Calu3 (cell line): Measurements from ENCODE around the gene CAPSL. TPM values are rescaled to one million over a fixed set of nuclear protein-coding genes. Genes with fewer than 3 reads are reported as not detected.
"Not testable (repeated sequence)": the region's sequence is repeated elsewhere in the genome, so short reads cannot be mapped to it uniquely, and the experiment has no call there.

Experiments used
- BruUV-seq: library from RNA; stranded (reverse); fragments of 400-500 nt; replicated peaks from 2 replicates; lab custom pipeline; 2021; lab: Mats Ljungman, UMichigan
- CTCF ChIA-PET: fragments of 300-600 bp; sonication (Branson Sonifier 250); formaldehyde crosslinking; loops from one replicate; lab custom pipeline; 2022; ENCODE audit warnings: antibody characterized with exemption; lab: Charles Lee
- DNase-seq: peaks from one replicate; pipeline ENCODE4 v3.0.0; 2022
- H3K27ac Mint-ChIP-seq: one replicate; pipeline ENCODE4 v1.8.0; 2022; ENCODE audit warnings: mixed read lengths; ENCODE audit not compliant: unreplicated experiment
- H3K27me3 Mint-ChIP-seq: one replicate; pipeline ENCODE4 v1.8.0; 2022; ENCODE audit warnings: mixed read lengths; ENCODE audit not compliant: unreplicated experiment
- H3K36me3 Mint-ChIP-seq: one replicate; pipeline ENCODE4 v1.8.0; 2022; ENCODE audit warnings: mild to moderate bottlenecking, moderate library complexity, mixed read lengths; ENCODE audit not compliant: insufficient read depth, unreplicated experiment
- H3K4me1 Mint-ChIP-seq: one replicate; pipeline ENCODE4 v1.8.0; 2022; ENCODE audit warnings: mild to moderate bottlenecking, low read depth, mixed read lengths; ENCODE audit not compliant: unreplicated experiment
- H3K4me3 Mint-ChIP-seq: one replicate; pipeline ENCODE4 v1.8.0; 2022; ENCODE audit warnings: mild to moderate bottlenecking, low read depth, moderate library complexity, mixed read lengths; ENCODE audit not compliant: unreplicated experiment
- H3K9me3 Mint-ChIP-seq: one replicate; pipeline ENCODE4 v1.8.0; 2022; ENCODE audit warnings: low read depth, mixed read lengths; ENCODE audit not compliant: unreplicated experiment
- intact Hi-C: fragments of 100-400 bp; cut with micrococcal nuclease; formaldehyde crosslinking; loops from one replicate; pipeline ENCODE4 v1.10.0; 2022; ENCODE audit not compliant: unreplicated experiment
- total RNA-seq: library from RNA; stranded (reverse); gene quantifications from 2 replicates; pipeline ENCODE4 v1.2.3, GENCODE V29; 2022
- TF ChIP-seq, protein P1 (sequence below): fragments of 200-600 bp; IDR thresholded peaks from one replicate; pipeline ENCODE4 v1.8.0; 2022; ENCODE audit warnings: antibody characterized with exemption; ENCODE audit not compliant: unreplicated experiment

The CAPSL gene
- total RNA-seq, 1 experiment from 2014 or later, result not detected

DNA sequence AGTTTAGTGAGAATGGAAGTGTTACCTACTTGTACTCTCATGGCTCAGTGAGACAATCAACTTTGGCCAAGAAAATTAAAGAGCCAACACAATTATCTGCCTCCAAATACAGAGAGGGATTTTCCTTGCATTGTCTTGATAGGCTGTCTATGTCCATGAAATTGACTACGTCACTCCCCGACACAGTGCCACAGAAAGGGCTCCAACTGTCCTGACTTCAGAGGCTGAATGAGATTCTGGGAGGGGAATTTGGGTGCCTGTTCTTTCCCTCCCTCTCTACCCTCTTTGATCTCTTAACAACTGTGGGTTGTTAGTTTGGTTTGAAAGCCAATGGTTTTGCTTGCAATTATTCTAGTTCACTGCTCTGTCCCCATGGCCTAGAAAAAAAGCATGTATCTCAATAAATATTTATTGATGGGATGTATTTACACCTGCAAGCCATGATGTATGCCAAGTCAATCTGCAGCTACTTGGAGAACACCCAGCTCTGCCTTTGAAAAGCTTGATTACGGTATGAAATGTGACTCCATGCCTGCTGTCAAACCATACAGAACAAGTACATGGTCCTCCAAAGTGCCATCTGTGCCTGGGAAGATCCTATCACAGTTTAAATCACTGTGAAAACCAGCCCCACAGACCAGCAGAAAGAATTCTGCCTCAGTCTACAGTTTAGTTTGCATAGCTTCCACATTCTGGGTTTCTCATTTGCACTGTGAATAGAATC lies 37.3 kb downstream of the CAPSL start:
- Mint-ChIP-seq H3K4me1 (no peaks in the 10 kb centered on the region), H3K27ac (no peak overlapping the region), H3K27me3 (no peaks in the 10 kb centered on the region), H3K36me3 (no peaks in the 10 kb centered on the region), H3K4me3 (no peak overlapping the region), H3K9me3 (peaks cover 2% of the 10 kb centered on the region)
- intact Hi-C loops, result no loop called here
- TF ChIP-seq, protein P1, sequence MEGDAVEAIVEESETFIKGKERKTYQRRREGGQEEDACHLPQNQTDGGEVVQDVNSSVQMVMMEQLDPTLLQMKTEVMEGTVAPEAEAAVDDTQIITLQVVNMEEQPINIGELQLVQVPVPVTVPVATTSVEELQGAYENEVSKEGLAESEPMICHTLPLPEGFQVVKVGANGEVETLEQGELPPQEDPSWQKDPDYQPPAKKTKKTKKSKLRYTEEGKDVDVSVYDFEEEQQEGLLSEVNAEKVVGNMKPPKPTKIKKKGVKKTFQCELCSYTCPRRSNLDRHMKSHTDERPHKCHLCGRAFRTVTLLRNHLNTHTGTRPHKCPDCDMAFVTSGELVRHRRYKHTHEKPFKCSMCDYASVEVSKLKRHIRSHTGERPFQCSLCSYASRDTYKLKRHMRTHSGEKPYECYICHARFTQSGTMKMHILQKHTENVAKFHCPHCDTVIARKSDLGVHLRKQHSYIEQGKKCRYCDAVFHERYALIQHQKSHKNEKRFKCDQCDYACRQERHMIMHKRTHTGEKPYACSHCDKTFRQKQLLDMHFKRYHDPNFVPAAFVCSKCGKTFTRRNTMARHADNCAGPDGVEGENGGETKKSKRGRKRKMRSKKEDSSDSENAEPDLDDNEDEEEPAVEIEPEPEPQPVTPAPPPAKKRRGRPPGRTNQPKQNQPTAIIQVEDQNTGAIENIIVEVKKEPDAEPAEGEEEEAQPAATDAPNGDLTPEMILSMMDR, result no peak
- CTCF ChIA-PET, result no interaction called here
- DNase-seq, result no peak
- no TSS peak for BruUV-seq

DNA sequence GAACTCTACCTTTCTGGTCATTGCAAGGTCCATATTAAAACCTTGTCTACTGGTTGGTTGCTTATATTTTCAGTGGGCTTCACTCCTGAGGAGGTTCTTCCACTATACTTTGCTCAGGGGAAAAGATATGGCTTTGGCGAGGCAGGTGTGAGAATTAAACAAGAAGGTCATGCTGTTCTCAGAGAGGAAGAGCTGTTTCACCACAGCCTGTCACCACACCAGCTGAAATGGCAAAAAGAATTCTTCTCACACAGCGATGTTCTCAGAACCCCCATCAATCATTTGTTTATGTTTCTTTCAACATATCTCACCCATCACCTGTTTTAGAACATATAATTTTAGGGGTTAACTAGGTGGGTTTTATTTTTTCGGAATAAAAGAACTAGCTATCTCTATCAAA lies 38.6 kb downstream of the CAPSL start:
- CTCF ChIA-PET, result no interaction called here
- no peak for DNase-seq
- Mint-ChIP-seq H3K4me1 (no peaks in the 10 kb centered on the region), H3K27ac (no peak overlapping the region), H3K36me3 (no peaks in the 10 kb centered on the region), H3K27me3 (no peaks in the 10 kb centered on the region), H3K9me3 (peaks cover 2% of the 10 kb centered on the region), H3K4me3 (no peak overlapping the region)
- TF ChIP-seq, protein P1, result no peak
- BruUV-seq, result no TSS peak
- intact Hi-C loops, result no loop called here

DNA sequence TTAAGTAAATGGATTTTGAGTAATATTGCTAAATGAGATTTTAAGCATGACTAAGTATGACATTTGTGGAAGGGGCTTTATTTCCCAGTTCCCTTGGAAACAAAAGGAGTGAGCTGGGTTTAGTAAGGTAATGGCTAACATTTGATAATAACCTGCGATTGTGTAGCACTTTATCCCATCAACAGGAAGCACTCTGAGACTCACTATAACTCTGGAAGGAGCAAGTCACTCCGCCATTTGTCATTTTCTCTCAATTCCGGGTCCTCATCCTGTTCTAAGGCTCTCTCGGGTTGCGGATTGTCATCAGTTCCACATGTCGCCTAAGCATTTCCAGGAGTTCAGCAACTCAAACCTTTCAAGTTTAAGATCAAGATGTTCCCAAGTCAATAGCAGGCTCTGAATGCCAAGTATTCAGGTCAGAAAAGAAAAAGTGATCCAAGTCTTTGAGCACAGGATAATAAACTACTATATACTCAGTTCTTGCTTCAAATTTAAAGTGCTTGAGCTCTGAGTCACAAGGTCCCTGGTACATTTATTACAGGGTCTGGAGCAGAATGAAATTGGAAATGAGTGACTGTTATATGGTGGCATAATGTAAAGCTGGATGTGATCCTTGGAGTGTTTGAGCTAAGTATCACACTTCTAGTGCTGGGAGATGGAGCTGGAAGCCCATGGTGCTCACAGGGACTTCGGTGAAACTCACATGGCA lies 39.3 kb downstream of the CAPSL start:
- DNase-seq, result no peak
- no peaks in the 10 kb centered on the region for H3K36me3 Mint-ChIP-seq
- no peak overlapping the region for H3K4me3 Mint-ChIP-seq
- H3K4me1 Mint-ChIP-seq, result no peaks in the 10 kb centered on the region
- TF ChIP-seq, protein P1, result no peak
- peaks cover 2% of the 10 kb centered on the region for H3K9me3 Mint-ChIP-seq
- no TSS peak for BruUV-seq
- H3K27ac Mint-ChIP-seq, result no peak overlapping the region
- intact Hi-C loops, result no loop called here
- H3K27me3 Mint-ChIP-seq, result no peaks in the 10 kb centered on the region
- CTCF ChIA-PET, result no interaction called here

DNA sequence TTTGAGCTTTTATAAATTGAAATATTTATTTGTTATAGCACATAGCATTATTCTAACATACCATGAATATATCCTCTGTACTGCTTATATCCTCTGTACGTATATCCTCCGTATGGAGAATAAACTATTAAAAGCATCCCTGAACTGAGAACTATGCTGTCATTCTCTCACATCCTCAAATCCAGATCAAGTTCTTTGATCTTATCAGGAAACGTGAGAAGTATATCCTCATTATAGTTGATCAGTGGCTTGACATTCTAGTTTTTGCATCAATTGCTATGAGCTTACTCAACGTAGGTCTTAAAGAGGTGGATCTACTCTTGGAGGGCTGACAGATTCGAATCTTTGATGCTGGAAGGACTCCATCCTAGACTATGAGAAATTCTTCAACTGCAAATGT lies 44.3 kb downstream of the CAPSL start:
- no TSS peak for BruUV-seq
- intact Hi-C loops, result no loop called here
- Mint-ChIP-seq H3K27me3 (no peaks in the 10 kb centered on the region), H3K4me1 (no peaks in the 10 kb centered on the region), H3K4me3 (no peak overlapping the region), H3K36me3 (no peaks in the 10 kb centered on the region), H3K9me3 (peaks cover 9% of the 10 kb centered on the region), H3K27ac (no peak overlapping the region)
- DNase-seq, result no peak
- CTCF ChIA-PET, result no interaction called here
- TF ChIP-seq, protein P1, result no peak

DNA sequence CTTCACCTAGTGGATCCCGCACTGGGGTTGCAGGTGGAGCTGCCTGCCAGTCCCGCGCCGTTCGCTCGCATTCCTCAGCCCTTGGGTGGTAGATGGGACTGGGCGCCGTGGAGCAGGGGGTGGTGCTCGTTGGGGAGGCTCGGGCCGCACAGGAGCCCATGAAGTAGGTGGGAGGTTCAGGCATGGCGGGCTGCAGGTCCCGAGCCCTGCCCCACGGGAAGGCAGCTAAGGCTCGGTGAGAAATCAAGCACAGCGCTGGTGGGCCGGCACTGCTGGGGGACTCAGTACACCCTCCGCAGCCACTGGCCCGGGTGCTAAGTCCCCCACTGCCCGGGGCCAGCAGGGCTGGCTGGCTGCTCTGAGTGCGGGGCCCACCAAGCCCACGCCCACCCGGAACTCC lies 45.6 kb downstream of the CAPSL start:
- H3K27ac Mint-ChIP-seq, BruUV-seq, H3K4me1 Mint-ChIP-seq, H3K27me3 Mint-ChIP-seq, H3K9me3 Mint-ChIP-seq, H3K36me3 Mint-ChIP-seq, DNase-seq, intact Hi-C loops, H3K4me3 Mint-ChIP-seq, CTCF ChIA-PET: not testable (repeated sequence)
